AG08396 (cell line): ENCODE measurements around the gene SPEF1.
A peak's percentile ranks its signal among the peaks of the same experiment; 100 is the strongest.
"Not testable (repeated sequence)": the region's sequence is repeated elsewhere in the genome, so short reads cannot be mapped to it uniquely, and the experiment has no call there.

Experiments
- DNase-seq: peaks from one replicate; pipeline ENCODE4 v3.0.0; 2012; ENCODE audit warnings: low spot score, mixed read lengths

SPEF1 gene, protein sequence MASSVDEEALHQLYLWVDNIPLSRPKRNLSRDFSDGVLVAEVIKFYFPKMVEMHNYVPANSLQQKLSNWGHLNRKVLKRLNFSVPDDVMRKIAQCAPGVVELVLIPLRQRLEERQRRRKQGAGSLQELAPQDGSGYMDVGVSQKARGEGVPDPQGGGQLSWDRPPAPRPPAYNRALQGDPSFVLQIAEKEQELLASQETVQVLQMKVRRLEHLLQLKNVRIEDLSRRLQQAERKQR

GRCh38 chr20:3781153-3781910, at the start of gene SPEF1:
TSS of gene SPEF1 (minus strand) at chr20:3781448. CDS start at chr20:3781287, 161 bp downstream.
- DNase-seq = peak; percentile 96

- not testable (repeated sequence) for DNase-seq
These were observed 48.6 kb upstream of the SPEF1 start for GRCh38 chr20:3829891-3830290.

DNA sequence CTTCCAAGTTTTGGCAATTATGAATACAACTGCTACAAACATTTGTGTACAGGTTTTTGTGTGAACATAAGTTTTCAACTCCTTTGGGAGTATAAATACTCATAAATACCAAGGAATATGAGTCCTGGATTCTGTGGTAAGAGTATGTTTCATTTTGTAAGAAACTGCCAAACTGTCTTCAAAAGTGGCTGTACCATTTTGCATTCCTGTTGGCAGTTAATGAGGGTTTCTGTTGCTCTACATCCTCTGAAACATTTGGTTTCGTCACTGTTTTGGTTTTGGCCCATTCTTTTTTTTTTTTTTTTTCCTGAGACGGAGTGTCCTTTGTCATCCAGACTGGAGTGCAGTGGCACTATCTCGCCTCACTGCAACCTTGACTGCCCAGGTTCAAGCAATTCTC, 47.5 kb upstream of the SPEF1 start:
- DNase-seq = no peak

GRCh38 chr20:3826420-3826819, 45.2 kb upstream of the SPEF1 start:
- no peak for DNase-seq

DNA sequence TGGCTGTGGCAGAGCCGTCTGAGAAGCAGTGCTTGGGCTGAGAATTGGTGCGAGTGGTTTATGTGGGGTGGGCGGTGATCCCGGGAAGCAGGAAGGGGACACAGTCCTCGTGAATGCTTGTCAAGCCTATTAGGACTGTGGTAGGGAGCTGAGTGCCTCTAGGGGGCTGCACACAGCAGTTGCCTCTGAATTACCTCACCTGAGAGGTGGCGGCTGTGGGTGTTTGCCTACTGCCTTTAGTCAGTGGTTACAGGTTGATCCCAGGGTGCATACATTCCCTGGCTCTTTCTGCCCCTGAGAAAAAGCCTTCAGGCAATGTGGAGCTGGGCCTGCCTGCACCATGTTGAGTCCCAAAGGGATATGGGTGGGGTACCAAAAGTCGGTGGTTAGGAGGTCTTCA, 44.3 kb upstream of the SPEF1 start:
- no peak for DNase-seq

DNA sequence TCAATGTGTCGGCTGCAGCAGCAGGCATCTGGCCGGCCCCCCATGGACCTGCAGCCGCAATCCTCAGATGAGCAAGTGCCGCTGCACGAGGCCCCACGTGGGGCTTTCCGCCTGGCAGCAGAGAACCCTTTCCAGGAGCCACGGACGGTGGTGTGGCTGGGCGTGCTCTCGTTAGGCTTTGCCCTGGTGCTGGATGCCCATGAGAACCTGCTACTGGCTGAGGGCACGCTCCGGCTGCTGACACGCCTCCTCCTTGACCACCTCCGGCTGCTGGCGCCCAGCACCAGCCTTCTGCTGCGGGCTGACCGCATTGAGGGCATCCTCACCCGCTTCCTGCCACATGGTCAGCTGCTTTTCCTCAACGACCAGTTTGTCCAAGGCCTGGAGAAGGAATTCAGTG, 42.6 kb upstream of the SPEF1 start:
- DNase-seq = no peak

DNA sequence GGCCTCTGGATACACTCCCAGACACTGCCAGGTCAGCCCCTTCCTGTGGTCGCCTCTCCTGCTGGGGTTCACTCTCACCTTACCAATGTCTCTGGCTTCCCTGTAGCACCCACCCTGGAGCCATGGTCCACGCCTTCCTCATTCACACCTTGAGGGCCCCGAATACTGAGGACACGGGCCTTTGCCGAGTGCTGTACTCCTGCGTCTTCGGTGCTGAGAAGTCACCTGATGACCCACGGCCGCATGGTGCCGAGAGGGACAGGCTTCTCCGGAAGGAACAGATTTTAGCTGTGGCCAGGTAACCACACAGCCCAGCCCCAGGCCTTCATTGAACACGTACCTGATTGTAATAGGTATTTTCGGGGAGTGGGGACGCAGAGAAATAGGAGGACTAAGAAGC, 40.7 kb upstream of the SPEF1 start:
- DNase-seq = no peak

DNA sequence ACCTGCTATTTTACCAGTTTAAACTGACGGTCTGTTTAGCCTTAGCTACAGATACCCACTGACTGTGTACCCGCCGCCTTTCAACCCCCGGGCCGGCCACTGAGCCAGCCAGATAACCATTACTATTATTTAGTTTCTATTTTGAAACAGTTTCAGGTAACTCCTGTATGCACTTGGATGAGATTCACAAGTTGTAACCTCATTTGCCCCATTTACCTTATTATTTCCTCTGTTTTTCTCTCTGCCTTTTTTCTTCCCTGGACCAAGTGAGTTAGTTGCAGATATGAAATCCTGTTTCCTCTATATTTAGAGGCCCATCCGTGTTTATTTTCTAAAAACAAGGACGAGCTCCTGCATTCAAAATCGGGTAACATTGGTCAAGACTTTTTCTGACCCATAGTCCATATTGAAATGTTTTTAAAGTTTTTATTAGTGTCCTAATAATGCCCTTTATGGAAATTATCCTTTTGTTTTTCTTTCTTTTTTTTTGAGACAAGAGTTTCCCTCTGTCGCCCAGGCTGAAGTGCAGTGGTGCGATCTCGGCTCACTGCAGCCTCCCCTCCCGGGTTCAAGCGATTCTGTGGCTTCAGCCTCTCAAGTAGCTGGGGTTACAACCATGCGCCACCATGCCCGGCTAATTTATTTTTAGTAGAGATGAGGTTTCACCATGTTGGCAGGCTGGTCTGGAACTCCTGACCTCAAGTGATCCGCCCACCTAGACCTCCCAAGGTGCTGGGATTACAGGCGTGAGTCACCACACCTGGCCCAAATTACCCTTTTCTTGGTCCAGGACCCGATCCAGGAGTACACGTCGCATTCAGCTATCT, 39.9 kb upstream of the SPEF1 start:
- DNase-seq = no peak

DNA sequence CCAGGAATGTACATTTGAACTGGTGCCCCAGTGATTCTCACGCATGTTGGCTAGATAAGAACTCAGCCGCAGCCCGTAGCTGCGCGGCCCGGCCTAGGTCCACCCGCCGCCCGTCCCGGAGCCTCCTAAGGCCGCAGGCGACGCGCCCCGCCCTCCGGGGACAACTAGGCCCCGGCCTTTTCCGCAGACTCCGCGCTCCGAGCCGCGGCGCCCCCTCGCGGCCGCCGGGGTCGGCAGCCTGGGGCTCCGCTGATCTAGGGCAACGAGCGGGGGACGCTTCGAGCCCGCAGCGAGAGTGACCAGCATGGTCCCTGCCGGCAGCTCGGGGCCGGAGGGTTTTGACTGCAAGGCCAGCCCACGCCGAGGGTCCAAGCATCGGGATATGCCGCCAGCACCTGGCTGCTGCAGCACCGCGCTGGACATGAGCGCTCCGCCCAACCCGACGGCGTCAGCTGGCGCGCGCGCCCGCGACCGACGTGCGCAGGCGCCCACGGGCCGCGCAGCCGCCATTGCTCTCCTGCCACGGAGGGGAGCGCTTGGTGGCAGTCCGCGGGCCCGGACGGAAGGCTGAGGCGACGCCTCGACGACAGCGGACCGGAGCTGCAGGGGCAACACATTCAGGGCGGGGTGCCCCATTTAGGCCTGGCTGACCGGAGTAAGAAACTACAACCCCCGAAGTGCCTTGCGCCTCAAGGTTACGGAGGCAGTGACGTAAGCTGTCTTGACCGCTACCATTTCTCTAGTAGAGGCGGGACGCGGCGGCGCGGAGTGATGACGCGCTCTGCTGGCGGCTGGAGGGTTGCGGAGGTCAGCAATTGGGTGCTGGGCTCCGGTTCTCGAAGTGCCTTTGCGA, 39.0 kb upstream of the SPEF1 start, which contains the start of gene AP5S1:
AP5S1 (plus strand) TSS at position 500 of the 853 bp plus-strand sequence. CDS start 1,571 bp downstream, outside the sequence.
- DNase-seq = peak; percentile 92

- DNase-seq = no peak
These were observed 38.3 kb upstream of the SPEF1 start for GRCh38 chr20:3819411-3820047.

- peak; percentile 73 for DNase-seq
These were observed 37.2 kb upstream of the SPEF1 start for GRCh38 chr20:3818155-3819151.

DNA sequence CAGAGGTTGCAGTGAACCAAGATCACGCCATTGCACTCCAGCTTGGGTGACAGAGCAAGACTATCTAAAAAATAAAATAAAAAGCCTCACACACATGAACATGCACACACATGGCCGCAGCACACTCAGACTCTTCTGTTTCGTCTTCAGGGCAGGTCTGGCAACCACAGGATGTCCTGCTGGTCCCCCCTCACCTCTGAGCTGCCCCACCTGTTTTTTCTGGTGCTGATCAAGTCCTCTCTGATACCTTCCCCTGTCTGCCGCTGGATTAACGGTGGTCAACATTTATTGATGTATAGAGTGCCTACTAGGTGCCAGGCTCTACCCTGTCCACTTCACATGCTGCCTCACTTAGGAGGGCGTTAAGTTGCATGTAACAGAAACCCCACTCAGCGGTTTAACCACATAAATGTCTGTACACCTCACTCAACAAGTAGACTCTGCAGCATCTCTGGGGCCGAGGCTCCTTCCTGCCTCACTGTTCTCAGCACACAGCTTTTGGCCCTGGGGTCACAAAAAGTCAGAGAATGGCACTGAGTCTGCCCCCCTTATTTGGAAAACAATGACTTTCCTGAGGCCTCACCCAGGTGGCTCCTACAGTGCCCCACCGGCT, 34.6 kb upstream of the SPEF1 start:
- no peak for DNase-seq

DNA sequence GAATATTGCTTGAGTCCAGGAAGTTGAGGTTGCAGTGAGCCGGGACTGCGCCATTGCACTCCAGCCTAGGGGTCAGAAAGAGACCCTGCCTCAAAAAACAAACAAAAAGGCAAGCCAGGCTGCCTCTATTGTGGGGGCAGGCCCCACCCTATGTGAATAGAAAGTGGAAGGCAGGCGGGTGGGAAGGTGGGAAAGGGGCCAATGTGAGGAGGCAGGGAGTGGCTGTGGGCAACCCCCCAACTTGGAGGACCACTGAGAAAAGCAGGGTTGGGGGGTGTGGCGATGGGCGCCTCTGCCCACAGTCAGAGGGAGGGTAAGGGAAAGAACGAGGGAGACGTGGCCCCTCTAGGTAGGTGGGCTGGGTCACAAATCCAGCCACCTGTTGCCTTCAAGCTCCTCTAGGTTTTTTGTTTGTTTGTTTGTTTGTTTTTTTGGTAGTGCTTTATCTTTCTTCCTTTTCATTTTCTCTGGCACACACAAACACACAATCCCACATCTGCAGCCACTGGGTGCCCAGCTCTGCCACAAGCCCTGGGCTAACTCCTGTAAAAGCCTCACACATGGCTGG, 33.8 kb upstream of the SPEF1 start:
- no peak for DNase-seq

GRCh38 chr20:3813848-3814581, 32.8 kb upstream of the SPEF1 start:
- DNase-seq = no peak

- DNase-seq = no peak
These were observed 32.0 kb upstream of the SPEF1 start for GRCh38 chr20:3812975-3813847.

DNA sequence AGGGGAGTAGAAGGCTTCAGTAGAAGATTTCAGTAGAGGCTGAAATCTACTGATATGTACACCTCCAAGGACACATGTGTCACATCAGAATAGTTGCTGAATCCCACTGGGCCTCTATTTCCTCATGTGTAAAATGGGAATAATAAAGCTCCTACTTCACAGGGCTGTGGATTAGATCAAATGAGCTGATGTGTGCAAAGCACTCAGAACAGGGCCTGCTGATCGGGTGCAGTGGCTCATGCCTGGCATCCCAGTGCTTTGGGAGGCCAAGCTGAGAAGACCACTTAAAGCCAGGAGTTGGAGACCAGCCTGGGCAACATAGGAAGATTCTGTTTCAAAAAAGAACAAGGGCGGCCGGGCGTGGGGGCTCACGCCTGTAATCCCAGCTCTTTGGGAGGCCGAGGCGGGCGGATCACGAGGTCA, 31.0 kb upstream of the SPEF1 start:
- no peak for DNase-seq
